K562 (cell line): Measurements from ENCODE around the gene BCAS3. TPM values are rescaled to one million over a fixed set of nuclear protein-coding genes. Genes with fewer than 3 reads are reported as not detected.
A peak's percentile ranks its signal among the peaks of the same experiment; 100 is the strongest.

Source experiments
- ATAC-seq: fragments of 200-7000 bp; cut with Tn5 transposase; 3 replicates; pipeline ENCODE4 v1.9.1; 2020; ENCODE audit warnings: moderate library complexity
- BruUV-seq: library from RNA; stranded (reverse); fragments of 400-500 nt; replicated peaks from 2 replicates; lab custom pipeline; 2021; lab: Mats Ljungman, UMichigan
- CTCF ChIA-PET: fragments of 300-600 bp; formaldehyde crosslinking; extraction: SDS; loops from one replicate; lab custom pipeline; 2021; ENCODE audit warnings: low intra/inter-chr PET ratio; lab: Yijun Ruan, JAX
- POLR2A ChIA-PET: fragments of 300-600, 350-650 bp; sonication (Branson Sonifier 250); formaldehyde crosslinking; extraction: SDS; loops from one replicate; lab custom pipeline; 2021; ENCODE audit warnings: antibody characterized with exemption, inconsistent platforms; lab: Yijun Ruan, JAX
- DNase-seq, 4 experiments: peaks; one replicate each; pipeline versions ENCODE4 v3.0.0 to v3.0.0-alpha.2; 2011 to 2018; ENCODE audit warnings: low spot score in 3 of 4, mixed read lengths in 3 of 4; ENCODE audit errors: extremely low read depth in 1 of 4
- FAIRE-seq: peaks from 2 replicates; lab custom pipeline; 2011; peaks lifted over from hg19 to GRCh38; lab: Jason Lieb, UNC
- H2AFZ ChIP-seq: 2 replicates; pipeline ENCODE4 v1.6.0; 2011; ENCODE audit warnings: low read depth, low read length, control low read depth, inconsistent platforms
- H3K27ac ChIP-seq: fragments of 200-600 bp; 3 replicates; pipeline ENCODE4 v1.8.0; 2011; ENCODE audit warnings: low read depth, mild to moderate bottlenecking, control low read depth, inconsistent platforms, low read length, moderate library complexity, mixed read lengths; ENCODE audit errors: extremely low read depth
- H3K27me3 ChIP-seq, 2 experiments: fragments of 300-600 bp in 1 of 2; 2 replicates in 1 of 2; 3 replicates in 1 of 2; pipeline versions ENCODE4 v1.6.0 to v1.8.0; 2011; ENCODE audit warnings: inconsistent platforms in 2 of 2, low read length in 2 of 2, mild to moderate bottlenecking in 1 of 2, mixed read lengths in 1 of 2, moderate library complexity in 1 of 2; ENCODE audit not compliant: control insufficient read depth in 2 of 2, insufficient read depth in 2 of 2
- H3K36me3 ChIP-seq: fragments of 300-600 bp; 3 replicates; pipeline ENCODE4 v1.8.0; 2011; ENCODE audit warnings: mild to moderate bottlenecking, low read length, inconsistent platforms; ENCODE audit not compliant: control insufficient read depth, insufficient read depth
- H3K4me1 ChIP-seq, 2 experiments: fragments of 200-600 bp in 1 of 2; replicated peaks in 1 of 2; 2 replicates in 1 of 2; 3 replicates in 1 of 2; pipeline versions ENCODE4 v1.5.1 to v1.8.0; 2011; ENCODE audit warnings: inconsistent platforms in 2 of 2, low read length in 2 of 2, mild to moderate bottlenecking in 1 of 2, mixed read lengths in 1 of 2, moderate library complexity in 1 of 2; ENCODE audit not compliant: control insufficient read depth in 2 of 2, insufficient read depth in 2 of 2
- H3K4me2 ChIP-seq: 2 replicates; pipeline ENCODE4 v1.6.1; 2011; ENCODE audit warnings: low read length, control low read depth, inconsistent platforms, mixed read lengths; ENCODE audit not compliant: insufficient read depth
- H3K4me3 ChIP-seq: fragments of 200-600 bp; sonication (generic), shearing (Covaris generic); 2 replicates; pipeline ENCODE4 v1.5.1; 2016; ENCODE audit warnings: control low read depth, inconsistent platforms
- H3K79me2 ChIP-seq: fragments of 200-600 bp; 3 replicates; pipeline ENCODE4 v1.8.0; 2011; ENCODE audit warnings: low read length, inconsistent platforms; ENCODE audit not compliant: control insufficient read depth, insufficient read depth
- H3K9ac ChIP-seq, 2 experiments: 2 replicates each; pipeline versions ENCODE4 v1.6.0 to v1.6.1; 2011; ENCODE audit warnings: low read depth in 2 of 2, low read length in 2 of 2, control low read depth in 1 of 2, inconsistent platforms in 1 of 2, mild to moderate bottlenecking in 1 of 2, mixed read lengths in 1 of 2; ENCODE audit not compliant: insufficient read depth in 1 of 2
- H3K9me1 ChIP-seq: one replicate; pipeline ENCODE4 v1.6.0; 2011; ENCODE audit warnings: inconsistent platforms, mild to moderate bottlenecking, low read length, moderate library complexity; ENCODE audit not compliant: control insufficient read depth, insufficient read depth
- H3K9me3 ChIP-seq: replicated peaks from 2 replicates; pipeline ENCODE4 v1.5.1; 2011; ENCODE audit warnings: low read depth, low read length, inconsistent platforms; ENCODE audit not compliant: control insufficient read depth, insufficient read depth
- H4K20me1 ChIP-seq: replicated peaks from 2 replicates; pipeline ENCODE4 v1.6.1; 2011; ENCODE audit warnings: low read length, inconsistent platforms, mixed read lengths; ENCODE audit not compliant: control insufficient read depth, insufficient read depth
- DEAF1 ChIP-seq: fragments of 450-650 bp; formaldehyde crosslinking; IDR thresholded peaks from 2 replicates; pipeline ENCODE4 v1.4.0; 2020; ENCODE audit warnings: mild to moderate bottlenecking, moderate library complexity
- KDM4B ChIP-seq, 2 experiments: fragments of 450-650 bp in 1 of 2; sonication (generic) in 1 of 2; IDR thresholded peaks; 2 replicates each; pipeline ENCODE4 v1.6.1; 2016 to 2017; ENCODE audit warnings: borderline replicate concordance in 2 of 2, antibody characterized with exemption in 1 of 2, low read depth in 1 of 2, mild to moderate bottlenecking in 1 of 2
- RAD21 ChIP-seq, 2 experiments: fragments of 250-450 bp in 1 of 2; fragments of 450-650 bp in 1 of 2; sonication (Bioruptor Pico) in 1 of 2; formaldehyde crosslinking in 1 of 2; IDR thresholded peaks in 1 of 2; conservative IDR thresholded peaks in 1 of 2; 2 replicates each; pipeline versions ENCODE4 v1.4.0 to v1.8.0; 2020 to 2022; ENCODE audit warnings: mild to moderate bottlenecking in 2 of 2, moderate library complexity in 1 of 2
- SMC3 ChIP-seq: conservative IDR thresholded peaks from 2 replicates; pipeline ENCODE4 v1.6.1; 2011; ENCODE audit warnings: low read depth, low read length, improper control_type of control experiment; ENCODE audit not compliant: insufficient read depth
- ZBTB40 ChIP-seq, 2 experiments: fragments of 450-650 bp in 1 of 2; sonication (generic) in 1 of 2; formaldehyde crosslinking in 1 of 2; IDR thresholded peaks; 2 replicates each; pipeline versions ENCODE4 v1.7.1 to v1.9.0; 2016 to 2022; ENCODE audit warnings: inconsistent platforms in 1 of 2, mild to moderate bottlenecking in 1 of 2, missing genetic modification reagents in 1 of 2
- ZBTB7A ChIP-seq: IDR thresholded peaks from 2 replicates; pipeline ENCODE4 v1.6.1; 2011; ENCODE audit warnings: low read depth, mild to moderate bottlenecking, low read length, moderate library complexity, borderline replicate concordance; ENCODE audit not compliant: control insufficient read depth
- WGBS: fragments of 100-300 bp; shearing (Covaris generic); methylation state at CpG from one replicate; pipeline ENCODE4 v1.1.6; 2016; ENCODE audit warnings: low coverage, mixed read lengths; ENCODE audit not compliant: insufficient coverage; ENCODE audit errors: missing lambda C conversion rate; 5-methylcytosine and 5-hydroxymethylcytosine counted together
- in situ Hi-C: fragments of 300-500 bp; cut with MboI; formaldehyde crosslinking; loops from 4 replicates; pipeline ENCODE4 v1.15.0; 2018; ENCODE audit warnings: inconsistent platforms, mixed read lengths
- intact Hi-C: fragments of 100-400 bp; cut with micrococcal nuclease; formaldehyde crosslinking; loops from 2 replicates; pipeline ENCODE4 v1.14.2; 2022
- polyA plus RNA-seq, 8 experiments: library from polyadenylated mRNA; depleted of rRNA in 4 of 8; stranded (reverse) in 5 of 8; unstranded in 3 of 8; fragments of >200 nt; fragmentation: Nextera tagmentation in 2 of 8; fragmentation: Illumina TruSeq in 1 of 8; extraction: Ambion mirVana in 2 of 8; extraction: Trizol in 1 of 8; gene quantifications; 2 replicates each; pipeline versions ENCODE4 v1.2.1 to v1.2.3, GENCODE V29; 2011 to 2014; ENCODE audit warnings: inconsistent platforms in 1 of 8, missing spikeins in 1 of 8
- total RNA-seq, 7 experiments: library from RNA; depleted of rRNA in 6 of 7; stranded (reverse); fragments of >200 nt in 6 of 7; fragmentation: Illumina TruSeq in 2 of 7; extraction: Trizol in 2 of 7; gene quantifications; 2 replicates each; pipeline versions ENCODE4 v1.2.1 to v1.2.3, GENCODE V29; 2011 to 2021; ENCODE audit warnings: low replicate concordance in 1 of 7
- TF ChIP-seq, protein P1 (sequence below), 3 experiments: IDR thresholded peaks in 2 of 3; conservative IDR thresholded peaks in 1 of 3; 2 replicates each; pipeline ENCODE4 v1.5.1; 2011 to 2012; ENCODE audit warnings: low read length in 3 of 3, mild to moderate bottlenecking in 3 of 3, control low read depth in 2 of 3, improper control_type of control experiment in 1 of 3, inconsistent platforms in 1 of 3, low read depth in 1 of 3, mixed read lengths in 1 of 3, moderate library complexity in 1 of 3; ENCODE audit not compliant: insufficient read depth in 2 of 3

The BCAS3 gene
- total and polyA plus RNA-seq, 9 of the 15 experiments (the other 6 are each of a cell fraction or from before 2014, with no cell fraction given), result 1.9 to 5.5 (median 3.5) TPM

DNA sequence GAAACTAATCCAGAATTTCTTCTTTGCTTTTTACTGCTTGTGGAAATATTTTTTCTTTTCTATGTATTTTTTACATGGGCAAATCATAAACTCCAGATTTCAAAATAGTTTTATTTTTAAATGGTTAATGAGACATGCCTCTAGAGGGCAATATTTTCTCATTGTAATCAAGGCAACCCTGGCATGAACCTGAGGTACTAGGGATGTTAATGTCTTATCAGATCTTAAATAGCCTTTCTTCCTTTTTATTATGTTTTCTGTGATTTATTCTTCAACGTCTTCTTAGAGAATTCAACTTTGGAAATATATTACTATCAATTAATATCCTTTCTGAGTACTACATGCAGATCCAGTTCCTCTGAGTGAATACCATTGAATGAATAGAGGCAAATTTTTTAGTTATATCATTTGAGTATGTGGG lies 324.7 kb downstream of the BCAS3 start:
- BruUV-seq, result no TSS peak
- DNase-seq (peak; percentile 5 to 15 (median 7)), ATAC-seq (no peak), FAIRE-seq (peak; percentile 75)
- Histone ChIP-seq H2AFZ (no peak overlapping the region), H3K27ac (no peak overlapping the region), H3K27me3 (no peaks in the 10 kb centered on the region), H3K9me1 (no peaks in the 10 kb centered on the region), H3K4me2 (no peak overlapping the region), H3K4me1 (no peaks in the 10 kb centered on the region), H3K9ac (no peak overlapping the region), H3K9me3 (no peaks in the 10 kb centered on the region), H3K36me3 (no peaks in the 10 kb centered on the region), H3K79me2 (no peaks in the 10 kb centered on the region), H3K4me3 (no peak overlapping the region), H4K20me1 (no peaks in the 10 kb centered on the region)
- in situ Hi-C loops, result no loop called here
- WGBS, result 0% methylated on average over 1 of the region's 1 CpG
- POLR2A ChIA-PET, result no interaction called here
- CTCF ChIA-PET, result interaction anchor here (0.5 to 1.7 kb wide), 3 partner anchors 357 to 1062 kb away, joined by 3 to 4 read pairs (median 3); no protein-coding TSS in a partner anchor
- intact Hi-C loops, result loop anchor here (5.0 kb wide), 1 partner anchor 355 kb away; no protein-coding TSS in a partner anchor
- no peak for TF ChIP-seq KDM4B (IDR thresholded peaks at IDR 0.05; ENCODE audit: borderline replicate concordance in 2 of 2, low read depth in 1 of 2)
- TF ChIP-seq SMC3, result no peak
- peak; percentile 69 to 78 for TF ChIP-seq RAD21 (CRISPR knock-in tag; conservative IDR thresholded peaks at IDR 0.05 in 1 of 2, IDR thresholded peaks at IDR 0.05 in 1 of 2)
- TF ChIP-seq ZBTB40 (IDR thresholded peaks at IDR 0.05), result no peak
- TF ChIP-seq ZBTB40 (CRISPR knock-in tag; IDR thresholded peaks at IDR 0.05), result no peak
- peak; percentile 48 for TF ChIP-seq DEAF1 (CRISPR knock-in tag)
- TF ChIP-seq, protein P1, sequence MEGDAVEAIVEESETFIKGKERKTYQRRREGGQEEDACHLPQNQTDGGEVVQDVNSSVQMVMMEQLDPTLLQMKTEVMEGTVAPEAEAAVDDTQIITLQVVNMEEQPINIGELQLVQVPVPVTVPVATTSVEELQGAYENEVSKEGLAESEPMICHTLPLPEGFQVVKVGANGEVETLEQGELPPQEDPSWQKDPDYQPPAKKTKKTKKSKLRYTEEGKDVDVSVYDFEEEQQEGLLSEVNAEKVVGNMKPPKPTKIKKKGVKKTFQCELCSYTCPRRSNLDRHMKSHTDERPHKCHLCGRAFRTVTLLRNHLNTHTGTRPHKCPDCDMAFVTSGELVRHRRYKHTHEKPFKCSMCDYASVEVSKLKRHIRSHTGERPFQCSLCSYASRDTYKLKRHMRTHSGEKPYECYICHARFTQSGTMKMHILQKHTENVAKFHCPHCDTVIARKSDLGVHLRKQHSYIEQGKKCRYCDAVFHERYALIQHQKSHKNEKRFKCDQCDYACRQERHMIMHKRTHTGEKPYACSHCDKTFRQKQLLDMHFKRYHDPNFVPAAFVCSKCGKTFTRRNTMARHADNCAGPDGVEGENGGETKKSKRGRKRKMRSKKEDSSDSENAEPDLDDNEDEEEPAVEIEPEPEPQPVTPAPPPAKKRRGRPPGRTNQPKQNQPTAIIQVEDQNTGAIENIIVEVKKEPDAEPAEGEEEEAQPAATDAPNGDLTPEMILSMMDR (IDR thresholded peaks at IDR 0.05 in 2 of 3, conservative IDR thresholded peaks at IDR 0.05 in 1 of 3; ENCODE audit: insufficient read depth in 2 of 3, low read depth in 1 of 3, low read length in 3 of 3), result peak; percentile 16 to 71 (median 24); a peak in 3 of 6 replicates
- no peak for TF ChIP-seq ZBTB7A
